HEK293 (cell line): ENCODE data around the gene HEATR9.

ENCODE experiments used
- CTCF ChIA-PET: fragments of 350-600 bp; formaldehyde crosslinking; extraction: SDS; loops from one replicate; lab custom pipeline; 2021; ENCODE audit warnings: antibody characterized with exemption; lab: Yijun Ruan, JAX
- POLR2A ChIA-PET: fragments of 300-600 bp; formaldehyde crosslinking; extraction: SDS; loops from one replicate; lab custom pipeline; 2020; ENCODE audit warnings: antibody characterized with exemption, inconsistent platforms; lab: Yijun Ruan, JAX
- H3K27ac ChIP-seq: fragments of 200-500 bp; sonication (Bioruptor generic); 2 replicates; pipeline ENCODE4 v1.5.1; 2014; ENCODE audit warnings: low read depth, low read length, control low read depth, inconsistent platforms; ENCODE audit errors: extremely low read depth
- H3K36me3 ChIP-seq, 2 experiments: fragments of 200-500 bp in 1 of 2; sonication (Bioruptor generic) in 1 of 2; 1 replicate in 1 of 2; 2 replicates in 1 of 2; pipeline ENCODE4 v1.5.1; 2014 to 2017; ENCODE audit warnings: inconsistent platforms in 2 of 2, low read length in 2 of 2; ENCODE audit not compliant: control insufficient read depth in 2 of 2, insufficient read depth in 1 of 2
- H3K4me1 ChIP-seq: fragments of 200-500 bp; sonication (Bioruptor generic); 2 replicates; pipeline ENCODE4 v1.5.1; 2014; ENCODE audit warnings: mild to moderate bottlenecking, low read length, inconsistent platforms; ENCODE audit not compliant: control insufficient read depth, insufficient read depth
- H3K4me3 ChIP-seq: 2 replicates; pipeline ENCODE4 v1.5.1; 2011; ENCODE audit warnings: low read depth, mild to moderate bottlenecking, control low read depth, low read length, moderate library complexity
- H3K9me3 ChIP-seq: fragments of 200-500 bp; sonication (Bioruptor generic); 2 replicates; pipeline ENCODE4 v1.5.1; 2014; ENCODE audit warnings: low read depth, low read length, inconsistent platforms; ENCODE audit not compliant: control insufficient read depth, insufficient read depth
- BCL11B ChIP-seq: fragments of 450-650 bp; formaldehyde crosslinking; IDR thresholded peaks from 2 replicates; pipeline ENCODE4 v1.5.1; 2016; ENCODE audit warnings: low read depth, missing biosample characterization, missing genetic modification characterization
- IKZF3 ChIP-seq: fragments of 450-650 bp; IDR thresholded peaks from 2 replicates; pipeline ENCODE4 v1.5.0; 2018; ENCODE audit warnings: missing biosample characterization, mild to moderate bottlenecking, missing genetic modification characterization, moderate library complexity
- KLF9 ChIP-seq: fragments of 450-650 bp; formaldehyde crosslinking; IDR thresholded peaks from 2 replicates; pipeline ENCODE4 v1.5.1; 2016; ENCODE audit warnings: missing biosample characterization, missing genetic modification characterization, low read depth
- PRDM1 ChIP-seq: fragments of 450-650 bp; formaldehyde crosslinking; IDR thresholded peaks from 2 replicates; pipeline ENCODE4; 2016; ENCODE audit warnings: missing biosample characterization, missing genetic modification characterization
- RBAK ChIP-seq: fragments of 450-650 bp; formaldehyde crosslinking; IDR thresholded peaks from 2 replicates; pipeline ENCODE4 v1.5.1; 2016; ENCODE audit warnings: missing biosample characterization, missing genetic modification characterization
- SP2 ChIP-seq: fragments of 450-650 bp; formaldehyde crosslinking; IDR thresholded peaks from 2 replicates; pipeline ENCODE4 v1.5.1; 2016; ENCODE audit warnings: missing biosample characterization, missing genetic modification characterization
- YY1 ChIP-seq: fragments of 450-650 bp; formaldehyde crosslinking; IDR thresholded peaks from 2 replicates; pipeline ENCODE4 v1.5.1; 2018; ENCODE audit warnings: missing biosample characterization, missing genetic modification characterization
- ZBTB17 ChIP-seq: fragments of 450-650 bp; formaldehyde crosslinking; IDR thresholded peaks from 2 replicates; pipeline ENCODE4 v1.5.1; 2016; ENCODE audit warnings: missing biosample characterization, missing genetic modification characterization
- ZNF112 ChIP-seq: fragments of 450-650 bp; formaldehyde crosslinking; IDR thresholded peaks from 2 replicates; pipeline ENCODE4 v1.5.0; 2017; ENCODE audit warnings: missing biosample characterization, missing genetic modification characterization
- ZNF354C ChIP-seq: fragments of 450-650 bp; formaldehyde crosslinking; IDR thresholded peaks from 2 replicates; pipeline ENCODE4 v1.5.1; 2016; ENCODE audit warnings: missing biosample characterization, missing genetic modification characterization, low read depth, borderline replicate concordance
- ZNF596 ChIP-seq: fragments of 450-650 bp; IDR thresholded peaks from 2 replicates; pipeline ENCODE4 v1.5.0; 2018; ENCODE audit warnings: missing biosample characterization, mild to moderate bottlenecking, missing genetic modification characterization, moderate library complexity
- ZNF660 ChIP-seq: fragments of 450-650 bp; IDR thresholded peaks from 2 replicates; pipeline ENCODE4 v1.5.1; 2018; ENCODE audit warnings: missing biosample characterization, mild to moderate bottlenecking, missing genetic modification characterization
- ZNF777 ChIP-seq: fragments of 450-650 bp; formaldehyde crosslinking; IDR thresholded peaks from 2 replicates; pipeline ENCODE4 v1.5.1; 2017; ENCODE audit warnings: missing biosample characterization, missing genetic modification characterization, borderline replicate concordance
- TF ChIP-seq, protein P1 (sequence below): fragments of 450-650 bp; IDR thresholded peaks from 2 replicates; pipeline ENCODE4 v1.5.1; 2018; ENCODE audit warnings: missing biosample characterization, mild to moderate bottlenecking, missing genetic modification characterization
- TF ChIP-seq, protein P2 (sequence below): fragments of 450-650 bp; formaldehyde crosslinking; IDR thresholded peaks from 2 replicates; pipeline ENCODE4 v1.5.1; 2017; ENCODE audit warnings: missing biosample characterization, missing genetic modification characterization

The HEATR9 gene

DNA sequence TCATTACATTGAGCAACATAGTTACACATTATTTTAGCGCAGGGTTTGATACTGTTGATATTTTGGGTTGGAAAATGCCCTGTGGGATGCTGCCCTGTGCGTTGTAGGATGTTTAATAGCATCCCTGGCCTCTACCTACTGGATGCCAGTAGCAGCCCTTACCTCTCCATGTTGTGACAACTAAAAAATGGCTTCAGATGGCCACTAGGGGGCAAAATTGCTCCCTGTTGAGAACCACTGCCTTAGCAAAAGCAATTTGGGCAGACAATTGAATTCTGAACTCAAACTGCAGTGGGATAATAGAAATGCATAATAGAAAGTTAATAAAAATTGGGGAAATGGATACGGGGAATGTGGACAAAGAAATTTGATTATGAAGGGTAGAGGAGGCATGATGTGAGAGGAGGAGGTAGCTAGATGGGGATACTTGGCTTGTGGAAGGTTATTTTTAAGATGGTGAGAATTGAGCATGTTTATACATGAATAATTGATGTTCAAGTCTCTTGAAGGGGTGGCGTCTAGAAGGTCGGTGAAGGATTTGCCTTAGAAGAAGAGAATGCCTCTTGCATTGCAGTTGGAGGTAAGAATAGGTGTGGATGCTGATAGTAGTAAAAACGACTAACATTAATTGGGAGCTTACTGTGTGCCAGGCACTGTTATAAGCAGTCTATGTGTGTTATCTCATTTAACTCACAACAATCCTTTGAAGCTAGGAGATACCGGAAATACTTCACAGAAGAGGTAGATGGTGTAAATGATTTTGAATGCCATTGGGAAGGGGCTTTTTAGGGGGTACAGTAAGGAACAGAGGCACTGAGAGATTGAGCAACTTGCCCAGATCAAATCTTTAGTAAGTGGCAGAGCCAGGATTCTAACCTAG is 19.0 kb downstream of the HEATR9 start (continued):
- TF ChIP-seq IKZF3 (tag by site-specific recombination) (0 out of 2 replicates have a peak, but pooled peaks have one; percentile 42), ZNF660 (tag by site-specific recombination) (no peak; the same call in 1 of the 2 replicates)
- TF ChIP-seq, all 188 proteins: peak for 6

DNA sequence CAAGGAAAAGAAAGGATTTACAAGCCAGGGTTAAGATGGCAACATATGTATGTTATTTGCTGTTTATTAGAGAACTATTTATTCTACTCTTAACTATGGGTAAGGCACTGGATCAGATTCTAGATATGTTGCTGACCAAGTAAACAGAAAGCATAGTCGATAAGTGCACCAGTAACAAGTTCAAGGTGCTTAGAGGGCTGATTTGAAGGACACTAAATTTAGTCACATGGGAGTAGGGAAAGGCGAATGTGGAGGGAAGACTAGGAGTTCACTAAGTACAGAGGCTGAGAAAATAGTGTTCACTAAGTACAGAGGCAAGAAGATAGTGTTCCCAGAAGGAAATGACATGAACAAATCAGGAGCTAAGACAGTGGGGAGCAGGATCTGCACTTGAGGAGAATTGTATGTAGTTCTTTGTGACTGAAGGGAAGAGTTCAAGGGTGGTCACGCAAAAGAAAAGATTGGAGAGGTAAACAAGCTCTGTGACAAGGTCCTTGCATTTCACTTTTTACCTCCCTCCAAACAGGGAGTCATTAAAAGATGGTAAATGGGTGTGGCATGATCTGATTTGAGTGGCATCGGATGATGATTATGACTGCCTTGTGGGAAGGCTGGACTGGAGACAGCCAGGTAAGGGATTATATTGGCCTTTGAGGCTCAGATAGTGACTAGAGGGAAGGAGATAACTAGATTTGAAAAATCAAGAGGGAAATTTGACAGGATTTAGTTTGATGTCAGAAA is 20.9 kb downstream of the HEATR9 start:
- ChIA-PET POLR2A (interaction anchor here (0.6 kb wide), 1 partner anchor 128 kb away, joined by 3 read pairs; no protein-coding TSS in a partner anchor), CTCF (interaction anchor here (0.5 to 3.4 kb wide), 15 partner anchors 10 to 635 kb away, joined by 3 to 25 read pairs (median 5); no protein-coding TSS in a partner anchor)
- Histone ChIP-seq H3K27ac (peak overlapping the region; percentile 25; the same call in 1 of the 2 replicates), H3K4me1 (no peaks in the 10 kb centered on the region), H3K4me3 (no peak overlapping the region), H3K9me3 (no peaks in the 10 kb centered on the region), H3K36me3 (peaks cover 94 to 98% of the 10 kb centered on the region in 2 experiments)
- no peak for TF ChIP-seq ZNF777 (tag by site-specific recombination)
- TF ChIP-seq PRDM1 (tag by site-specific recombination): peak; percentile 54; the same call in 1 of the 2 replicates
- TF ChIP-seq ZBTB17: 0 out of 2 replicates have a peak, but pooled peaks have one; percentile 23
- TF ChIP-seq KLF9 (tag by site-specific recombination): 0 out of 2 replicates have a peak, but pooled peaks have one; percentile 35

DNA sequence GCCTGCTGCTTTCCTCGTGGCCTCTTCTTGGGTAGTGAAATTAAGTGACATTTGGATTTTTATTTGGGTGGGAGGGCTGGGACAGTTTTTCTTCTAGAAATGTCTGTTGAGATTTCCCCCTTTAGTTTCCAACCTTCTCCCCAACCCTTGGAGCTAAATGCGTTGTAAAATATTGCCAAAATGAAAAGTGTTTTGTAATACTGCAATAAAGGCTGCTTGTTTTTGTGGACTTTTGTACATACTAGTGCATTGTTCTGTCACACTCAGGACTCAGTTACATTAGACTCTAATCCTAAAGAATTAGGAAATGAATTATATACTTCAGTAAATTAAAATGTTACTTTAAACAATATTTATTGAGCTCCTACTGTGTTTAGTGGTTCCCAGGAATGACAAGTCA is 21.7 kb downstream of the HEATR9 start:
- CTCF ChIA-PET: interaction anchor here (0.6 to 3.4 kb wide), 6 partner anchors 13 to 308 kb away, joined by 3 to 25 read pairs (median 4); no protein-coding TSS in a partner anchor
- Histone ChIP-seq H3K27ac (no peak overlapping the region; the same call in 1 of the 2 replicates), H3K4me3 (no peak overlapping the region), H3K4me1 (no peaks in the 10 kb centered on the region), H3K9me3 (no peaks in the 10 kb centered on the region)
- TF ChIP-seq ZNF112 (tag by site-specific recombination) (no peak), ZNF596 (tag by site-specific recombination) (no peak), ZNF354C (tag by site-specific recombination) (no peak), YY1 (tag by site-specific recombination) (no peak), RBAK (tag by site-specific recombination) (no peak), BCL11B (tag by site-specific recombination) (no peak), PRDM1 (tag by site-specific recombination) (no peak), SP2 (tag by site-specific recombination) (no peak)
- TF ChIP-seq, protein P1, sequence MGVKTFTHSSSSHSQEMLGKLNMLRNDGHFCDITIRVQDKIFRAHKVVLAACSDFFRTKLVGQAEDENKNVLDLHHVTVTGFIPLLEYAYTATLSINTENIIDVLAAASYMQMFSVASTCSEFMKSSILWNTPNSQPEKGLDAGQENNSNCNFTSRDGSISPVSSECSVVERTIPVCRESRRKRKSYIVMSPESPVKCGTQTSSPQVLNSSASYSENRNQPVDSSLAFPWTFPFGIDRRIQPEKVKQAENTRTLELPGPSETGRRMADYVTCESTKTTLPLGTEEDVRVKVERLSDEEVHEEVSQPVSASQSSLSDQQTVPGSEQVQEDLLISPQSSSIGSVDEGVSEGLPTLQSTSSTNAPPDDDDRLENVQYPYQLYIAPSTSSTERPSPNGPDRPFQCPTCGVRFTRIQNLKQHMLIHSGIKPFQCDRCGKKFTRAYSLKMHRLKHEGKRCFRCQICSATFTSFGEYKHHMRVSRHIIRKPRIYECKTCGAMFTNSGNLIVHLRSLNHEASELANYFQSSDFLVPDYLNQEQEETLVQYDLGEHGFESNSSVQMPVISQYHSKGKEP: no peak
- TF ChIP-seq, protein P2, sequence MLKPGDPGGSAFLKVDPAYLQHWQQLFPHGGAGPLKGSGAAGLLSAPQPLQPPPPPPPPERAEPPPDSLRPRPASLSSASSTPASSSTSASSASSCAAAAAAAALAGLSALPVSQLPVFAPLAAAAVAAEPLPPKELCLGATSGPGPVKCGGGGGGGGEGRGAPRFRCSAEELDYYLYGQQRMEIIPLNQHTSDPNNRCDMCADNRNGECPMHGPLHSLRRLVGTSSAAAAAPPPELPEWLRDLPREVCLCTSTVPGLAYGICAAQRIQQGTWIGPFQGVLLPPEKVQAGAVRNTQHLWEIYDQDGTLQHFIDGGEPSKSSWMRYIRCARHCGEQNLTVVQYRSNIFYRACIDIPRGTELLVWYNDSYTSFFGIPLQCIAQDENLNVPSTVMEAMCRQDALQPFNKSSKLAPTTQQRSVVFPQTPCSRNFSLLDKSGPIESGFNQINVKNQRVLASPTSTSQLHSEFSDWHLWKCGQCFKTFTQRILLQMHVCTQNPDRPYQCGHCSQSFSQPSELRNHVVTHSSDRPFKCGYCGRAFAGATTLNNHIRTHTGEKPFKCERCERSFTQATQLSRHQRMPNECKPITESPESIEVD: no peak
- TF ChIP-seq, all 188 proteins: peak for 0
- POLR2A ChIA-PET: no interaction called here
- peaks cover 95 to 98% of the 10 kb centered on the region in 2 experiments for H3K36me3 ChIP-seq
